HL-60 (cell line): Measurements from ENCODE around the gene ATG5.
"Not testable (repeated sequence)": the region's sequence is repeated elsewhere in the genome, so short reads cannot be mapped to it uniquely, and the experiment has no call there.

Source experiments
- DNase-seq, 2 experiments: peaks; one replicate each; pipeline ENCODE4 v3.0.0-alpha.2; 2010 to 2020; ENCODE audit warnings: low read depth in 1 of 2, low spot score in 1 of 2
- H3K27ac ChIP-seq: fragments of 250-450 bp; sonication (Bioruptor Pico); replicated peaks from 2 replicates; pipeline ENCODE4 v1.5.1; 2020; ENCODE audit warnings: mild to moderate bottlenecking, moderate library complexity
- H3K27me3 ChIP-seq: fragments of 250-450 bp; sonication (Bioruptor Pico); 2 replicates; pipeline ENCODE4 v1.5.1; 2021; ENCODE audit warnings: mild to moderate bottlenecking, moderate library complexity; ENCODE audit not compliant: insufficient read depth, poor library complexity, severe bottlenecking
- H3K4me3 ChIP-seq: replicated peaks from 2 replicates; pipeline ENCODE4 v1.5.1; 2011; ENCODE audit warnings: mild to moderate bottlenecking, control low read depth, low read length; ENCODE audit not compliant: insufficient read depth
- CTCF ChIP-seq: IDR thresholded peaks from one replicate; pipeline ENCODE4 v1.5.1; 2011; ENCODE audit warnings: low read length, control low read depth, inconsistent platforms; ENCODE audit not compliant: insufficient read depth
- GABPA ChIP-seq: IDR thresholded peaks from 2 replicates; pipeline ENCODE4 v1.6.1; 2012; ENCODE audit warnings: low read depth
- POLR2AphosphoS5 ChIP-seq: IDR thresholded peaks from 2 replicates; pipeline ENCODE4 v1.6.1; 2012; ENCODE audit warnings: low read depth
- REST ChIP-seq: IDR thresholded peaks from 2 replicates; pipeline ENCODE4 v1.6.1; 2012; ENCODE audit warnings: low read depth; ENCODE audit not compliant: insufficient replicate concordance
- SPI1 ChIP-seq: IDR thresholded peaks from 2 replicates; pipeline ENCODE4 v1.6.1; 2012; ENCODE audit warnings: low read depth, mild to moderate bottlenecking, borderline replicate concordance

ATG5 gene

GRCh38 chr6:106253172-106253571, 72.4 kb downstream of the ATG5 start:
- no peak for DNase-seq
- no peak overlapping the region for H3K4me3 ChIP-seq
- no peak for TF ChIP-seq POLR2AphosphoS5
- TF ChIP-seq SPI1 = no peak
- no peak for TF ChIP-seq CTCF
- H3K27ac ChIP-seq = no peak overlapping the region
- no peaks in the 10 kb centered on the region for H3K27me3 ChIP-seq

DNA sequence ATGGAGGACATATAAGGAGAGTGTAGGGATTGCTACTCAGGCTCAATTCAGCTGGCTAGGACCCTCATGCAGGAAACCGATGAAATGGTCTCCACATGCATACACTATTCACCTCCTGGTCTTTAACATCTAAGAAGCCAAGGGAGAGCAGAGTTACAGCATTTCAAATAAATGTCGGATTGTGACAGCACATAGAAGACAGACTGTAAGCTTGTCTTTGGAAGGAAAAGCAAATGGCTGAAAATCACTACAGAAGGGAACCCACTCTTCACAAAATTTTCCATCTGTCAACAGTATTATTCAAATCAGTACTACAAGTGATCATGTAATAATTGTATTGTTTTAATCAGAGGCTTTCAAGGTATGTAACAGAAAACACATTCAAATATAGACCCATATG, 72.9 kb downstream of the ATG5 start:
- TF ChIP-seq CTCF = no peak
- TF ChIP-seq SPI1 = no peak
- TF ChIP-seq POLR2AphosphoS5 = no peak
- no peak for TF ChIP-seq REST
- no peak for TF ChIP-seq GABPA
- Histone ChIP-seq H3K27me3 (no peaks in the 10 kb centered on the region), H3K27ac (no peak overlapping the region), H3K4me3 (no peak overlapping the region)
- DNase-seq = no peak

DNA sequence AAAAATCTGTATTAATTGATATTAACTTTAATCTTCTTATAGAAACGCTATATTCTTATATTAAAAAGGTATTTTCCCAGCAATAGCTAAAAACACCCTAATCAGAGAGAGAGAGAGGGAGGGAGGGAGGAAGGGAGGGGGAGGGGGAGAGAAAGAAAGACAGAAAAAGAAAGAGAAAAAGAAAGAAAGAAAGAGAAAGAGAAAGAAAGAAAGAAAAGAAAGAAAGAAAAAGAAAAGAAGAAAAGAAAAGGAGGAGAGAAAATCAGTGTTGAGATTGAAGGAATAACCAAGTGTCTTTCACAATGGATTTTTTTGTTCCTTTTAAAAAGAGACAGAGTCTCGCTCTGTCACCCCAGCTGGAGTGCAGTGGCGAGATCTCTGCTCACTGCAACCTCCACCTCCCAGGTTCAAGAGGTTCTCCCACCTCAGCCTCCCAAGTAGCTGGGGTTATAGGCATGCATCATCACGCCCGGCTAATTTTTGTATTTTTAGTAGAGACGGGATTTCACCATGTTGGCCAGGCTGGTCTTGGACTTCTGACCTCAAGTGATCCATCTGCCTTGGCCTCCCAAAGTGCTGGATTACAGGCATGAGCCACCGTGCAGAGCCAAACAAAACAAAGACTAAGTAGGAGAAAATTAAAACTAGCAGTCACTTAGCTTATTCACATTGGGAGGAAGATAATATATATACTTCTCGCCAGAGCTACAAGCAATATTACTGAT, 73.9 kb downstream of the ATG5 start:
- not testable (repeated sequence) for H3K4me3 ChIP-seq, H3K27ac ChIP-seq, DNase-seq, H3K27me3 ChIP-seq

GRCh38 chr6:106250953-106251352, 74.6 kb downstream of the ATG5 start:
- TF ChIP-seq CTCF (no peak), GABPA (no peak), REST (no peak), SPI1 (no peak), POLR2AphosphoS5 (no peak)
- no peak overlapping the region for H3K27ac ChIP-seq
- H3K4me3 ChIP-seq = no peak overlapping the region
- no peak for DNase-seq
- H3K27me3 ChIP-seq = no peaks in the 10 kb centered on the region
